ENCODE measurements around the gene OR8G1. TPM values are rescaled to one million over a fixed set of nuclear protein-coding genes. Genes with fewer than 3 reads are reported as not detected.

OR8G1 gene
- total RNA-seq, 2 donors from 2014 or later, result not detected

DNA sequence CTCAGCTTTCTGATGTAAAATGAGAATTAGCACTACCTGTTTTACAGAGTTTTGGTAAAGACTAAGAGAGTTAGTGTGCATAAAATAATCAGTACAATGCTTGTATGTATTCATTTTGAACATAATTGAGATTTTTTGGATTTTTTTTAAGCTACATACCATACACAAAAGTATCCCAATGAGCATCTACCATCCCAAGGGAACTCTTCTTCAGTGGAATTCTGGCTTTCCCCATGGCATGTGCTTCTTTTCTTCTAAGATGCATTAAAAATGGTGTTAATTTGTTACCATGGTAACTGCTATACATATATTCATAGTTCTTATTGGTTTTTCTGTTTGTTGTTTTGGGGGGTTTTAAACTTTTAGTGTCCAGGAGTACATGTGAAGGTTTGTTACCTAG is 55.1 kb downstream of the OR8G1 start:
- Histone ChIP-seq H3K9me3 (no peaks in the 10 kb centered on the region), H3K4me3 (no peak overlapping the region), H3K36me3 (no peaks in the 10 kb centered on the region), H3K4me1 (no peaks in the 10 kb centered on the region), H3K27ac (no peak overlapping the region), H3K9ac (ENCODE audit: low read depth in 2 of 2, low read length in 2 of 2) (no peak overlapping the region), H3K27me3 (no peaks in the 10 kb centered on the region)
- intact Hi-C loops (cut with DNase I), result no loop called here
- TF ChIP-seq, protein P1, sequence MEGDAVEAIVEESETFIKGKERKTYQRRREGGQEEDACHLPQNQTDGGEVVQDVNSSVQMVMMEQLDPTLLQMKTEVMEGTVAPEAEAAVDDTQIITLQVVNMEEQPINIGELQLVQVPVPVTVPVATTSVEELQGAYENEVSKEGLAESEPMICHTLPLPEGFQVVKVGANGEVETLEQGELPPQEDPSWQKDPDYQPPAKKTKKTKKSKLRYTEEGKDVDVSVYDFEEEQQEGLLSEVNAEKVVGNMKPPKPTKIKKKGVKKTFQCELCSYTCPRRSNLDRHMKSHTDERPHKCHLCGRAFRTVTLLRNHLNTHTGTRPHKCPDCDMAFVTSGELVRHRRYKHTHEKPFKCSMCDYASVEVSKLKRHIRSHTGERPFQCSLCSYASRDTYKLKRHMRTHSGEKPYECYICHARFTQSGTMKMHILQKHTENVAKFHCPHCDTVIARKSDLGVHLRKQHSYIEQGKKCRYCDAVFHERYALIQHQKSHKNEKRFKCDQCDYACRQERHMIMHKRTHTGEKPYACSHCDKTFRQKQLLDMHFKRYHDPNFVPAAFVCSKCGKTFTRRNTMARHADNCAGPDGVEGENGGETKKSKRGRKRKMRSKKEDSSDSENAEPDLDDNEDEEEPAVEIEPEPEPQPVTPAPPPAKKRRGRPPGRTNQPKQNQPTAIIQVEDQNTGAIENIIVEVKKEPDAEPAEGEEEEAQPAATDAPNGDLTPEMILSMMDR (IDR thresholded peaks at IDR 0.05), result no peak
- no peak for DNase-seq

DNA sequence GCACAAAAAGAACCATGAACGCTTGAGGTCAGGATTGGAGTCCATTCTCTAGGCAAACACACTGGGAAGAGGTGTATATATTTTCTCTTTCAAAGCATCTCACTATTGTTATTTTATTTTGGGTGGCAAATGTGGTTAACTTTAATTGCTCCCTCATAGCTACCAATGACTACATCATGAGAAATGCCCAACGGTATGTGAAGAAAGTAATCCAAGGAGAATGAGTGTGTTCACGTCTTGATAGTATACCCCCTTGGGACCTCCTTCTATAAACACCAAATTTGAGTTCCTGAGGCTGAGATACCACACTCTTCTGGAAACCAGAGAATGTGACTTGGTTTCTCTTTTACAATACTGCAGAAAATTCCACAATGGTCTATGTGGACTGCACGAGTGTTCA is 57.0 kb downstream of the OR8G1 start:
- H3K4me1 ChIP-seq, result no peaks in the 10 kb centered on the region
- TF ChIP-seq, protein P1 (IDR thresholded peaks at IDR 0.05), result no peak

GRCh38 chr11:124301548-124301947 is 60.7 kb downstream of the OR8G1 start:
- Histone ChIP-seq H3K4me1 (no peaks in the 10 kb centered on the region), H3K36me3 (no peaks in the 10 kb centered on the region), H3K27me3 (no peaks in the 10 kb centered on the region), H3K27ac (no peak overlapping the region), H3K4me3 (no peak overlapping the region), H3K9ac (ENCODE audit: low read depth in 2 of 2, low read length in 2 of 2) (no peak overlapping the region), H3K9me3 (no peaks in the 10 kb centered on the region)
- intact Hi-C loops (cut with DNase I), result no loop called here
- no peak for DNase-seq
- TF ChIP-seq, protein P1 (IDR thresholded peaks at IDR 0.05), result no peak

More for the DNA sequence above, 57.0 kb downstream of the OR8G1 start:
- Histone ChIP-seq H3K27ac (no peak overlapping the region), H3K36me3 (no peaks in the 10 kb centered on the region), H3K27me3 (no peaks in the 10 kb centered on the region), H3K9ac (ENCODE audit: low read depth in 2 of 2, low read length in 2 of 2) (no peak overlapping the region), H3K9me3 (no peaks in the 10 kb centered on the region), H3K4me3 (no peak overlapping the region)
- no peak for DNase-seq
- intact Hi-C loops (cut with DNase I), result no loop called here

DNA sequence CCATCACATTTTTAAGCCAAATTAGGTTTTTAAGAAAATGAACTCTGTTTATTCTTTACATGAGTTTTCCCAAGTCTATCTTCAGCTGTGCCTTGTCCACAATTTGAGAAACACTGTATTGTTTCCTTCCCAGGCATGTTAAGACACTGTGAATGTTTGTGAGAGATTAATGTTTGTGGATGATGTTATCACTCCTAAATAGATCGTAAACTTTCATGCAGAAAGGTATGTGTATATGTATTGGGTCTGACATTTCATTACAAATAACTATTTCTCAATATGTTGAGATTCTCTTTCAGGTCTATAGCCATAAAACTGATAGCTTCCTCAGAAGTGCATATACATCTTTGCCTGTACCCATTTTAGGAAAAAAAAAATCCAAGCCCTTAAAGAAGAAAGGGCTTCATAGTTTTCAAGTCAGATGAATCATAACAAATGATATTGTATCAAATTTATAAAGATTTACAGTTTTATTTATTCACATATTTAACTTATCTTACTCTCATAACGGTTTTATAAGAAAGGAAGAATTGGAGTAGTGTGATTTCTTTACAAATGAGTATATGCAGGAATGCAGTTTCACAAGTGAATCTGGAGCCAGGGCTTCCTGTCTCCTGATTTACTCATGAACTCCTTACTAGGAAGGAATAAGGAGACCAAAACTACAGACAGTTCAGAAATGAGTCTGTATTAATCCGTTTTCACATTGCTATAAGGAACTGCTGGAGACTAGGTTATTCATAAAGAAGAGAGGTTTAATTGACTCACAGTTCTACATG is 61.6 kb downstream of the OR8G1 start:
- Histone ChIP-seq H3K27me3 (no peaks in the 10 kb centered on the region), H3K9me3 (no peaks in the 10 kb centered on the region), H3K27ac (no peak overlapping the region), H3K9ac (ENCODE audit: low read depth in 2 of 2, low read length in 2 of 2) (no peak overlapping the region), H3K36me3 (no peaks in the 10 kb centered on the region), H3K4me3 (no peak overlapping the region), H3K4me1 (no peaks in the 10 kb centered on the region)
- intact Hi-C loops (cut with DNase I), result no loop called here
- no peak for DNase-seq
- TF ChIP-seq, protein P1 (IDR thresholded peaks at IDR 0.05), result no peak

Other genes starting within 250 kb of the OR8G1 start
- gene OR10G6, start 245.9 kb upstream of the OR8G1 start, total RNA-seq, result not detected
- under 1 TPM; 0.12 to 0.69 TPM for gene OR10G4, start 228.1 kb upstream of the OR8G1 start, total RNA-seq
- under 1 TPM in 1 of 2 donors, not detected in 1; 0.32 TPM for gene OR10G9, start 218.1 kb upstream of the OR8G1 start, total RNA-seq
- gene OR10G8, start 214.3 kb upstream of the OR8G1 start, total RNA-seq, result under 1 TPM in 1 of 2 donors, not detected in 1; 0.32 TPM
- gene OR10G7, start 199.8 kb upstream of the OR8G1 start, total RNA-seq, result not detected
- gene VWA5A, start 125.6 kb upstream of the OR8G1 start, total RNA-seq, result 10 to 100 TPM; 38.0 to 62.5 TPM
- not detected for gene OR10D3, start 57.8 kb upstream of the OR8G1 start, total RNA-seq
- gene OR8G5, start 15.3 kb downstream of the OR8G1 start, total RNA-seq, result not detected
- gene OR8D1, start 72.9 kb downstream of the OR8G1 start, total RNA-seq, result not detected
- gene OR8D2, start 79.1 kb downstream of the OR8G1 start, total RNA-seq, result not detected
- not detected for gene OR8B2, start 143.4 kb downstream of the OR8G1 start, total RNA-seq
- not detected for gene OR8B3, start 157.9 kb downstream of the OR8G1 start, total RNA-seq
- not detected for gene OR8B4, start 183.8 kb downstream of the OR8G1 start, total RNA-seq
- gene OR8B8, start 204.6 kb downstream of the OR8G1 start, total RNA-seq, result not detected

All from colonic mucosa (tissue), 4 donors.